ENCODE data around the gene COL8A2.

COL8A2 gene

GRCh38 chr1:36114371-36114770 is 10.7 kb downstream of the COL8A2 start:
- no peak for DNase-seq (ENCODE audit: low read depth)
- H3K4me3 ChIP-seq (ENCODE audit: low read length) = no peak overlapping the region
- TF ChIP-seq CTCF (conservative IDR thresholded peaks at IDR 0.05; ENCODE audit: low read depth, low read length) = no peak

- TF ChIP-seq CTCF (conservative IDR thresholded peaks at IDR 0.05; ENCODE audit: low read depth, low read length) = no peak
- H3K4me3 ChIP-seq (ENCODE audit: low read length) = no peak overlapping the region
- no peak for DNase-seq (ENCODE audit: low read depth)
Measured at GRCh38 chr1:36112823-36113222, 12.2 kb downstream of the COL8A2 start.

GRCh38 chr1:36111151-36111550 is 13.9 kb downstream of the COL8A2 start:
- DNase-seq (ENCODE audit: low read depth) = no peak
- H3K4me3 ChIP-seq (ENCODE audit: low read length) = no peak overlapping the region
- no peak for TF ChIP-seq CTCF (conservative IDR thresholded peaks at IDR 0.05; ENCODE audit: low read depth, low read length)

GRCh38 chr1:36109041-36109679 is 15.9 kb downstream of the COL8A2 start:
- H3K4me3 ChIP-seq (ENCODE audit: low read length) = no peak overlapping the region
- no peak for TF ChIP-seq CTCF (conservative IDR thresholded peaks at IDR 0.05; ENCODE audit: low read depth, low read length)
- DNase-seq (ENCODE audit: low read depth) = no peak

- no peak for TF ChIP-seq CTCF (conservative IDR thresholded peaks at IDR 0.05; ENCODE audit: low read depth, low read length)
- H3K4me3 ChIP-seq (ENCODE audit: low read length) = no peak overlapping the region
- DNase-seq (ENCODE audit: low read depth) = no peak
Measured at GRCh38 chr1:36108314-36108713, 16.7 kb downstream of the COL8A2 start.

GRCh38 chr1:36107394-36107793 is 17.6 kb downstream of the COL8A2 start:
- DNase-seq (ENCODE audit: low read depth) = no peak
- no peak for TF ChIP-seq CTCF (conservative IDR thresholded peaks at IDR 0.05; ENCODE audit: low read depth, low read length)
- H3K4me3 ChIP-seq (ENCODE audit: low read length) = no peak overlapping the region

GRCh38 chr1:36106269-36106668 is 18.8 kb downstream of the COL8A2 start:
- H3K4me3 ChIP-seq (ENCODE audit: low read length) = no peak overlapping the region
- TF ChIP-seq CTCF (conservative IDR thresholded peaks at IDR 0.05; ENCODE audit: low read depth, low read length) = no peak
- no peak for DNase-seq (ENCODE audit: low read depth)

Measured in retinal pigment epithelial cell (primary cell).